Bronchial epithelial cell (primary cell): Measurements from ENCODE around the gene TPRN. TPM values are rescaled to one million over a fixed set of nuclear protein-coding genes. Genes with fewer than 3 reads are reported as not detected.

Experiments used
- DNase-seq: peaks from one replicate; pipeline ENCODE4 v3.0.0-alpha.2; 2010; ENCODE audit warnings: low read depth
- FAIRE-seq: peaks from 2 replicates; lab custom pipeline; 2011; peaks lifted over from hg19 to GRCh38; lab: Jason Lieb, UNC
- H3K27me3 ChIP-seq: 2 replicates; pipeline ENCODE4 v1.5.1; 2011; ENCODE audit warnings: low read length; ENCODE audit not compliant: control insufficient read depth, insufficient read depth
- H3K36me3 ChIP-seq: 2 replicates; pipeline ENCODE4 v1.5.1; 2011; ENCODE audit warnings: low read length; ENCODE audit not compliant: control insufficient read depth, insufficient read depth
- H3K4me3 ChIP-seq: 2 replicates; pipeline ENCODE4 v1.5.1; 2011; ENCODE audit warnings: mild to moderate bottlenecking, low read depth, low read length, control low read depth
- CTCF ChIP-seq: IDR thresholded peaks from 2 replicates; pipeline ENCODE4 v1.5.1; 2011; ENCODE audit warnings: mild to moderate bottlenecking, moderate library complexity, low read length, control low read depth, inconsistent platforms; ENCODE audit not compliant: insufficient read depth, severe bottlenecking
- total RNA-seq: library from RNA; depleted of rRNA; stranded (reverse); fragments of >200 nt; gene quantifications from 2 replicates; pipeline ENCODE4 v1.2.1, GENCODE V29; 2014

Gene TPRN
- total RNA-seq, 1 donor from 2014 or later: 3.2 TPM

GRCh38 chr9:137152844-137153405 is 47.6 kb downstream of the TPRN start:
- Histone ChIP-seq H3K4me3 (no peak overlapping the region), H3K36me3 (no peaks in the 10 kb centered on the region), H3K27me3 (peaks cover 5% of the 10 kb centered on the region)
- no peak for TF ChIP-seq CTCF
- DNase-seq (no peak), FAIRE-seq (peak; percentile 97)

- Histone ChIP-seq H3K36me3 (no peaks in the 10 kb centered on the region), H3K27me3 (peaks cover 2% of the 10 kb centered on the region), H3K4me3 (no peak overlapping the region)
- DNase-seq (no peak), FAIRE-seq (no peak)
- no peak for TF ChIP-seq CTCF
Observed at GRCh38 chr9:137150617-137151457, 49.7 kb downstream of the TPRN start.

GRCh38 chr9:137149942-137150616 is 50.5 kb downstream of the TPRN start:
- DNase-seq (no peak), FAIRE-seq (no peak)
- no peak for TF ChIP-seq CTCF
- Histone ChIP-seq H3K4me3 (no peak overlapping the region), H3K36me3 (no peaks in the 10 kb centered on the region), H3K27me3 (no peaks in the 10 kb centered on the region)

GRCh38 chr9:137149363-137149762 is 51.2 kb downstream of the TPRN start:
- no peak for FAIRE-seq
- Histone ChIP-seq H3K4me3 (no peak overlapping the region), H3K27me3 (no peaks in the 10 kb centered on the region), H3K36me3 (no peaks in the 10 kb centered on the region)
- no peak for DNase-seq
- TF ChIP-seq CTCF: no peak

- H3K27me3 ChIP-seq: peaks cover 2% of the 10 kb centered on the region
- H3K36me3 ChIP-seq: no peaks in the 10 kb centered on the region
- TF ChIP-seq CTCF: no peak
- FAIRE-seq (no peak), DNase-seq (no peak)
- H3K4me3 ChIP-seq: no peak overlapping the region
Observed at GRCh38 chr9:137148661-137149060, 51.9 kb downstream of the TPRN start.
